HCT116 (cell line): ENCODE data around the gene PPFIBP1. TPM values are rescaled to one million over a fixed set of nuclear protein-coding genes. Genes with fewer than 3 reads are reported as not detected.

ENCODE experiments used
- ATAC-seq: fragments of 200-7000 bp; cut with Tn5 transposase; 2 replicates; pipeline ENCODE4 v1.9.1; 2020; ENCODE audit warnings: mild to moderate bottlenecking, moderate library complexity
- BruUV-seq: library from RNA; stranded (reverse); fragments of 400-500 nt; replicated peaks from 2 replicates; lab custom pipeline; 2021; lab: Mats Ljungman, UMichigan
- CTCF ChIA-PET: fragments of 300-600 bp; sonication (Branson Sonifier 250); formaldehyde crosslinking; loops from one replicate; lab custom pipeline; 2021; ENCODE audit warnings: antibody characterized with exemption; lab: Charles Lee
- POLR2A ChIA-PET: fragments of 300-600, 350-600 bp; sonication (Branson Sonifier 250); formaldehyde crosslinking; loops from one replicate; lab custom pipeline; 2021; ENCODE audit warnings: antibody characterized with exemption; lab: Charles Lee
- RAD21 ChIA-PET, 2 experiments: fragments of 300-600 bp; sonication (Branson Sonifier 250); formaldehyde crosslinking; loops; one replicate each; lab custom pipeline; 2023; ENCODE audit warnings: low total read pairs in 2 of 2; ENCODE audit not compliant: uncharacterized antibody in 2 of 2, unreplicated experiment in 2 of 2, low non-redundant PET in 1 of 2; lab: Charles Lee
- DNase-seq: peaks from one replicate; pipeline ENCODE4 v3.0.0-alpha.2; 2010; ENCODE audit warnings: low read depth, low spot score
- H2AFZ ChIP-seq: fragments of 200-600 bp; shearing (Covaris generic), sonication (generic); 2 replicates; pipeline ENCODE4 v1.6.1; 2017; ENCODE audit warnings: low read depth, mixed run types, mixed read lengths, antibody characterized with exemption, low read length; ENCODE audit not compliant: poor library complexity, severe bottlenecking
- H3K27ac ChIP-seq: 2 replicates; pipeline ENCODE4 v1.5.1; 2012; ENCODE audit warnings: low read depth, low read length
- H3K27me3 ChIP-seq: fragments of 200-600 bp; sonication (generic); 2 replicates; pipeline ENCODE4 v1.6.1; 2016; ENCODE audit warnings: mixed run types, low read length, mixed read lengths; ENCODE audit not compliant: insufficient read depth
- H3K36me3 ChIP-seq, 2 experiments: fragments of 200-500 bp in 1 of 2; fragments of 200-600 bp in 1 of 2; sonication (Bioruptor generic) in 1 of 2; sonication (generic) in 1 of 2; 2 replicates each; pipeline versions ENCODE4 v1.5.1 to v1.6.1; 2014 to 2016; ENCODE audit warnings: low read length in 2 of 2, inconsistent platforms in 1 of 2, mixed read lengths in 1 of 2, mixed run types in 1 of 2; ENCODE audit not compliant: insufficient read depth in 2 of 2, control insufficient read depth in 1 of 2
- H3K4me1 ChIP-seq, 2 experiments: fragments of 200-600 bp in 1 of 2; sonication (generic) in 1 of 2; 2 replicates each; pipeline versions ENCODE4 v1.5.1 to v1.6.1; 2012 to 2017; ENCODE audit warnings: low read length in 2 of 2, inconsistent platforms in 1 of 2, mild to moderate bottlenecking in 1 of 2, mixed read lengths in 1 of 2, mixed run types in 1 of 2, moderate library complexity in 1 of 2; ENCODE audit not compliant: insufficient read depth in 2 of 2, control insufficient read depth in 1 of 2
- H3K4me2 ChIP-seq: fragments of 200-600 bp; sonication (generic); 2 replicates; pipeline ENCODE4 v1.6.1; 2017; ENCODE audit warnings: mixed run types, low read length, mixed read lengths
- H3K4me3 ChIP-seq, 2 experiments: fragments of 200-600 bp in 1 of 2; sonication (generic) in 1 of 2; replicated peaks in 1 of 2; 2 replicates each; pipeline ENCODE4 v1.5.1; 2011 to 2016; ENCODE audit warnings: low read length in 2 of 2, control low read depth in 1 of 2, low read depth in 1 of 2, mild to moderate bottlenecking in 1 of 2, mixed read lengths in 1 of 2, mixed run types in 1 of 2
- H3K79me2 ChIP-seq: fragments of 200-600 bp; sonication (generic); 2 replicates; pipeline ENCODE4 v1.6.1; 2017; ENCODE audit warnings: mild to moderate bottlenecking, mixed run types, low read length, moderate library complexity, mixed read lengths; ENCODE audit not compliant: insufficient read depth
- H3K9ac ChIP-seq: fragments of 200-600 bp; sonication (generic); 2 replicates; pipeline ENCODE4 v1.6.1; 2016; ENCODE audit warnings: low read length, mixed read lengths
- H3K9me2 ChIP-seq: fragments of 200-600 bp; sonication (generic), shearing (Covaris generic); 2 replicates; pipeline ENCODE4 v1.6.1; 2017; ENCODE audit warnings: mixed run types, mild to moderate bottlenecking, moderate library complexity; ENCODE audit not compliant: insufficient read depth
- H3K9me3 ChIP-seq, 2 experiments: fragments of 200-500 bp in 1 of 2; fragments of 200-600 bp in 1 of 2; sonication (Bioruptor generic) in 1 of 2; sonication (generic) in 1 of 2; 2 replicates each; pipeline ENCODE4 v1.6.1; 2014 to 2017; ENCODE audit warnings: low read length in 2 of 2, mixed read lengths in 2 of 2, inconsistent platforms in 1 of 2, low read depth in 1 of 2, mild to moderate bottlenecking in 1 of 2, mixed run types in 1 of 2, moderate library complexity in 1 of 2; ENCODE audit not compliant: control insufficient read depth in 1 of 2, insufficient read depth in 1 of 2
- H4K20me1 ChIP-seq: fragments of 200-600 bp; sonication (generic), shearing (Covaris generic); 2 replicates; pipeline ENCODE4 v1.6.1; 2017; ENCODE audit warnings: mixed run types, mild to moderate bottlenecking, moderate library complexity; ENCODE audit not compliant: insufficient read depth
- CEBPB ChIP-seq: IDR thresholded peaks from 2 replicates; pipeline ENCODE4 v1.6.1; 2012; ENCODE audit warnings: low read depth
- ELF1 ChIP-seq: IDR thresholded peaks from 2 replicates; pipeline ENCODE4 v1.6.1; 2012; ENCODE audit warnings: low read depth, borderline replicate concordance
- POLR2A ChIP-seq: IDR thresholded peaks from 2 replicates; pipeline ENCODE4 v1.7.0; 2011; ENCODE audit warnings: borderline replicate concordance; ENCODE audit not compliant: insufficient read depth, insufficient read length; ENCODE audit errors: extremely low read depth
- POLR2AphosphoS5 ChIP-seq: IDR thresholded peaks from 2 replicates; pipeline ENCODE4 v1.6.1; 2011; ENCODE audit warnings: mild to moderate bottlenecking, low read depth, low read length, moderate library complexity
- TCF7L2 ChIP-seq: IDR thresholded peaks from 2 replicates; pipeline ENCODE4 v1.7.0; 2011; ENCODE audit warnings: borderline replicate concordance, inconsistent platforms; ENCODE audit not compliant: insufficient read depth, insufficient read length; ENCODE audit errors: extremely low read depth
- ZFX ChIP-seq: fragments of 450-650 bp; IDR thresholded peaks from 2 replicates; pipeline ENCODE4 v1.6.1; 2017
- intact Hi-C: fragments of 100-400 bp; cut with micrococcal nuclease; formaldehyde crosslinking; loops from 2 replicates; pipeline ENCODE4 v1.10.0; 2022
- total RNA-seq: library from RNA; stranded (reverse); gene quantifications from one replicate; pipeline ENCODE4 v1.2.1, GENCODE V29; 2021; ENCODE audit not compliant: unreplicated experiment
- TF ChIP-seq, protein P1 (sequence below): IDR thresholded peaks from 2 replicates; pipeline ENCODE4 v1.6.1; 2011; ENCODE audit warnings: mild to moderate bottlenecking, low read length, moderate library complexity; ENCODE audit not compliant: insufficient replicate concordance; ENCODE audit errors: extremely low read depth

Gene PPFIBP1
- total RNA-seq, 1 experiment from 2014 or later: 102 TPM

DNA sequence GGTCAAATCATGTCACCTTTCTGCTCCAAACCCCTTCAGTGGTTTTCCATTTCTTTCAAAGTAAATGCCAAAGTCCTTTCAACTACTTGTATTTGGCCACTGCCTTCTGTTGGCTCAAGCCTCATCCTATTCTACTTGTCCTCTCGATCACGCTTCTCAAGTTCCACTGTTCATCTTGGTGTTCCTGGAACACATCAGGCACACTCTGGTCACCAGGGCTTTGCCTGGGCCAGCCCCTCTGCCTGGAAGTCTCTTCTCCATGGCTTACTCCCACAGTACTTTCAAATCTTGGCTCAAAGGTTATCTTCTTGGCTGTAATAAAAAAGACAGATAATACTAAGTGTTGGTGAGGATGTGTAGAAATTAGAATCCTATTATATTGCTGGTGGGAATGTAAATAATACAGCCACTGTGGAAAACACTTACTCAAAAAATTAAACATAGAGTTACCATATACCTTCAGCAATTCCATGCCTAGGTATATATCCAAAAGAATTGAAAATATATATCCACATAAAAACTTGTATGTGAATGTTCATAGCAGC is 17.3 kb upstream of the PPFIBP1 start:
- POLR2A ChIA-PET: no interaction called here
- no peak for DNase-seq
- H3K27ac ChIP-seq: no peak overlapping the region
- no TSS peak for BruUV-seq
- no peak overlapping the region for H3K9ac ChIP-seq
- H3K4me1 ChIP-seq: no peaks in the 10 kb centered on the region
- no peak overlapping the region for H3K4me3 ChIP-seq
- ATAC-seq: no peak
- no peaks in the 10 kb centered on the region for H3K9me3 ChIP-seq
- no peaks in the 10 kb centered on the region for H4K20me1 ChIP-seq
- intact Hi-C loops: no loop called here
- H3K79me2 ChIP-seq: no peaks in the 10 kb centered on the region
- RAD21 ChIA-PET: no interaction called here
- TF ChIP-seq, protein P1, sequence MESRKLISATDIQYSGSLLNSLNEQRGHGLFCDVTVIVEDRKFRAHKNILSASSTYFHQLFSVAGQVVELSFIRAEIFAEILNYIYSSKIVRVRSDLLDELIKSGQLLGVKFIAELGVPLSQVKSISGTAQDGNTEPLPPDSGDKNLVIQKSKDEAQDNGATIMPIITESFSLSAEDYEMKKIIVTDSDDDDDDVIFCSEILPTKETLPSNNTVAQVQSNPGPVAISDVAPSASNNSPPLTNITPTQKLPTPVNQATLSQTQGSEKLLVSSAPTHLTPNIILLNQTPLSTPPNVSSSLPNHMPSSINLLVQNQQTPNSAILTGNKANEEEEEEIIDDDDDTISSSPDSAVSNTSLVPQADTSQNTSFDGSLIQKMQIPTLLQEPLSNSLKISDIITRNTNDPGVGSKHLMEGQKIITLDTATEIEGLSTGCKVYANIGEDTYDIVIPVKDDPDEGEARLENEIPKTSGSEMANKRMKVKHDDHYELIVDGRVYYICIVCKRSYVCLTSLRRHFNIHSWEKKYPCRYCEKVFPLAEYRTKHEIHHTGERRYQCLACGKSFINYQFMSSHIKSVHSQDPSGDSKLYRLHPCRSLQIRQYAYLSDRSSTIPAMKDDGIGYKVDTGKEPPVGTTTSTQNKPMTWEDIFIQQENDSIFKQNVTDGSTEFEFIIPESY: no peak
- no peak for TF ChIP-seq TCF7L2
- no peak for TF ChIP-seq POLR2A
- no peak for TF ChIP-seq ZFX
- no peak for TF ChIP-seq ELF1
- no peak for TF ChIP-seq POLR2AphosphoS5
- TF ChIP-seq CEBPB: no peak
- H3K9me2 ChIP-seq: no peaks in the 10 kb centered on the region
- H3K36me3 ChIP-seq: no peaks in the 10 kb centered on the region
- no peaks in the 10 kb centered on the region for H3K27me3 ChIP-seq
- no peak overlapping the region for H2AFZ ChIP-seq
- H3K4me2 ChIP-seq: no peak overlapping the region
- CTCF ChIA-PET: no interaction called here
